Stimulated activated CD8-positive, alpha-beta memory T cell treated with anti-CD3 and anti-CD28 coated beads, Interleukin-7, amount 100 ng/mL, for 1 hour (primary cell): Measurements from ENCODE around the gene LIMS1.
"Not testable (repeated sequence)": the region's sequence is repeated elsewhere in the genome, so short reads cannot be mapped to it uniquely, and the experiment has no call there.

Experiments
- DNase-seq, 2 donors: peaks; one replicate each; pipeline ENCODE4 v3.0.0-alpha.2; 2020; ENCODE audit warnings: low read depth in 2 of 2

The LIMS1 gene

GRCh38 chr2:108586631-108587030, 52.4 kb downstream of the LIMS1 start:
- no peak for DNase-seq

GRCh38 chr2:108587621-108588020, 53.4 kb downstream of the LIMS1 start:
- DNase-seq, result no peak

DNA sequence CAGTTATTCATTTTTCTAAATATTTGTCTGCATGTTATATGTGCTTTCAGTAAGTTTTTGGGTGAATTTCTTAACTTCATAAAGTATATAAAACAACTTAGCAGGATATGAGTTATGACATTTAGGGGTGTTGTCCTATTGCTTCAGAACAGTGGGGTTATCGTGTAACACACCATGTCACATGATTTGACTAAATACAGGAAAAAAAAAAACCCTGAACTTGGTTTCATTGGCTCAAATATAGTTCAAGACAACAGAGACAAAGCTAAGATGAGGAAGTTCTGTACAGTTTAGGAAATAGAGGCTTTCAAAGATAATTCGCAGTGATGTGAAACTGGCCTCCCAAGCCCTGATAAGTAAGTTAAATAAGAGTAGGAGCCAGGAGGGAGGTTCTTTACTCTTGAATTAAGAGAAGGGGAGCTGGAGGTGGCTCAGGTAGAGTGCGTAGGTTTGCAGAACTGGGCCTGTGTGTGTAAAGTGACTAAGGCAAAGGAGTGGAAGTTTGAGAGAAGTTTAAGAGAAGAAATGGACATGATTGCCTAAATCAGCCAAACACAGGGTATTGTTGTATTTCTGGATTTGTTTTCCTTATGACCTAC, 53.9 kb downstream of the LIMS1 start:
- no peak for DNase-seq

- DNase-seq, result no peak
Measured at GRCh38 chr2:108589372-108589771, 55.1 kb downstream of the LIMS1 start.

DNA sequence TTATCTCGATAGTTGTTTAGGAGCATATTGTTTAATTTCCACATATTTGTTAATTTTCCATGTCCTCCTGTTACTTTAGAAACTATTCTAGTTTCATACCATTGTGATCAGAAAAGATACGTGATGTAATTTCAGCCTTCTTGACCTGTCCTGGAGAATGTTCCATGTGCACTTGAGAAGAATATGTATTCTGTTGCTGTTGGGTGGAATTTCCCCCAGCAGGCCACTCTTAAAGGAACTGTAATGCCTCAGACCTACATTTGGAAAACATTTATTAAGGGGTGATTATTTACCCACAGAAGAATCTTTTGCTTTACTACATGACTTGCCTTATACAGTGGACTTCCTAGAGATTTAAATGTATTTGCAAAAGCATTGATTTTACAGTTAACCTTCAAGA, 55.5 kb downstream of the LIMS1 start:
- no peak for DNase-seq

GRCh38 chr2:108591163-108591562, 56.9 kb downstream of the LIMS1 start:
- DNase-seq, result no peak

DNA sequence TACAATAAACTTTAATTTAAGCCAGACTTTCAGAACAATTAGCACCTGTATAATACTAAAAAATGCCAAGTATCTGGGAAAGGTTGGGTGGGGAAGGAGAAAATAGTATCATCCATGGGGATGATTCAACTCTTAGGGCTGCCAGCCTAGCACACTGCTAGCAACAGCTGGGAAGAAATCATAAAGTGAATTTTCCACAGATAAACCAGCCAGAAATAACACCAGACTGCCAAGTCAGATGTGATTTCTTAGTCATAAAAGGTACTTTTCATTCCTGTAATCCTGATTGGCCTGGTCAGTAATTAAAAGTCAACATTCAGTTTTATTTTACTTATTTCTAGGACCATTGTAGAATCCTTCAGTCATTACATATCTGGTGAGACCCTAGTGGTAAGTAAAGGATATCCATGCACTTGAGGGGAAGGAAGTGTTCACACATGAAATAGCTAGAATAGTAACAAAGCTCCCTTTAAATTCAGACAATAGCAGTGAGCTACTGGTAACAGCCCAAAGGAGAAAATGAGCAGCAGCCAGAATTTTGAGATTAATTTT, 59.4 kb downstream of the LIMS1 start:
- DNase-seq, result no peak

- no peak for DNase-seq
Measured at GRCh38 chr2:108594132-108594981, 60.1 kb downstream of the LIMS1 start.

GRCh38 chr2:108594982-108595464, 60.8 kb downstream of the LIMS1 start:
- DNase-seq, result no peak

GRCh38 chr2:108595771-108596170, 61.5 kb downstream of the LIMS1 start:
- not testable (repeated sequence) for DNase-seq

DNA sequence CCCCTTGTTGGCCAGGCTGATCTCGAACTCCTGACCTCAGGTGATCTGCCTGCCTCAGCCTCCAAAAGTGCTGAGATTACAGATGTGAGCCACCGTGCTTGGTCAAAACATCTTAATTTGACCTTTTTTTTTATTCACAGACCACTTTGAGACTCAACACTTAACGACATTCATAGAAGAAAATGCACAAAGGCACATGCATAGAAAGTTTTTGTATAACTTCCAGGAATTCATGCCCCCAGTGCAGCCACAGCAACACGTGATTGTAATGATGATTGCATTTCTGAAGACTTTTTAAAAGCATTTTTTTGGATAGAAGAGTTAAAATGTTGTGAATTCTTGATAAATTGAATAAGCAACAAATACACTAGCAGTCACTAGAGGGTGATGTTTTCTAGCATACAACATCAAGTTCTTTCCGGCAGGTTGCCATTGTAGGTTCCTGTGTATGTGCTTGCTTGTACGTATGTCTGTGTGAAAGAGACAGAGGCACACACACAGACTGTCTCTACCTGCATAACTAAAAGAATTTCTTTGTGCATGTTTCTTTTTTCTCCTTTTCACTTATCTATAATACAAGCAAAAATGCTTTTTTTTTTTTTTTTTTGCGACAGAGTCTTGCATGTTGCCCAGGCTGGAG, 63.0 kb downstream of the LIMS1 start:
- not testable (repeated sequence) for DNase-seq

DNA sequence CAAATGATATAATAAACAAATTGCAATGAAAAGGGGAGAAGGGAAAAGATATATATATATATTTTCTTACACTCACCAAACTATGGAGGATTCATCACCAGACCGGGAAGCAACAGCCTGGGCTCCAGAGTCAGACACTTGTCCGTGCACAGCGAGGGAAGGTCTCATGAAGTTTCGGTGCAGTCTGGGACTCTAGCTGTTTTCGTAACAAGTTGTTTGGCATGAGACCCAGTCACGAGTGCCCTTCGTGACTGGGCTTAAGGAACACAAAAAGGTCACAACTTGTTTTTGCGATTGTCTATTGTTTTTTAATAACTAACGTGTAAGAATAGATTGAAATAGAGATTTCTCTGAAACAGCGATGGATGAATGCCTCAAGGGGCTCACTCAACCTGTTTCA, 66.9 kb downstream of the LIMS1 start:
- not testable (repeated sequence) for DNase-seq

- no peak for DNase-seq
Measured at GRCh38 chr2:108602422-108602821, 68.2 kb downstream of the LIMS1 start.

DNA sequence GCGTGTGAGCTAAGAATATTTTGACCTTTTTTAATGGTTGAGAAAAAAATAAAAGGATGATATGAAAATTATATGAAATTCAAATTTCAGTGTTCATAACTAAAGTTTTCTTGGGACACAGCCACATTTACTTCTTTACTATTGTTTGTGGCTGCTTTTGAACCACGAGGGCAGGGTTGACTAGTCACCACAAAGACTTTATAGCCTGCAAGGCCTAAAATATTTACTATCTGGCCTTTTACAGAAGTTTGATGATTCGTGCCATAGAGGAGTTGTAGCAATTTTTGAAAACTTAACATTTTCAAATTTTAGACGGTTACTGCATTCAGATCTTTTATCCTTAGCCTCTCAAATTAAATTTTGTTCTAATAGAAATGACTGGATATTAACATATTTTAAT, 69.9 kb downstream of the LIMS1 start:
- DNase-seq, result no peak

DNA sequence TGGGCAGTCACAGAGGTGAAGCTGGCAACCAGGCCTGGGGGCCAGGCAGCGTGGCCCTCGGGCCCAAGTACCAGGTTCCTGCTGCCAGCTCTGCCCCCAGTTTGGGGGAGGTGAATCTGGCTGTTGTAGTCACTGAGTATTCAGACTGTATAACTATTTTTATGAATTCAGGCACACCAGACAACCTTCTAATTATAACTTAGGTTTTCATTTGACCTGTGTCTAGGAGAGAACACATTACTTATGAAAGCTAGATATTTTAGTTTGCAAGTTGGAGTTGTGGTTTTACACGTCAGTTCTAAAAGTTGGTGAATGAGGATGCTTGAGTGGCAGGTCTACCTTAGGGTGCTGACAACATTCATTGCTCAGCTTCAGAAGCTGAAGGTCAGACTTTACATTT, 71.7 kb downstream of the LIMS1 start:
- DNase-seq, result no peak

DNA sequence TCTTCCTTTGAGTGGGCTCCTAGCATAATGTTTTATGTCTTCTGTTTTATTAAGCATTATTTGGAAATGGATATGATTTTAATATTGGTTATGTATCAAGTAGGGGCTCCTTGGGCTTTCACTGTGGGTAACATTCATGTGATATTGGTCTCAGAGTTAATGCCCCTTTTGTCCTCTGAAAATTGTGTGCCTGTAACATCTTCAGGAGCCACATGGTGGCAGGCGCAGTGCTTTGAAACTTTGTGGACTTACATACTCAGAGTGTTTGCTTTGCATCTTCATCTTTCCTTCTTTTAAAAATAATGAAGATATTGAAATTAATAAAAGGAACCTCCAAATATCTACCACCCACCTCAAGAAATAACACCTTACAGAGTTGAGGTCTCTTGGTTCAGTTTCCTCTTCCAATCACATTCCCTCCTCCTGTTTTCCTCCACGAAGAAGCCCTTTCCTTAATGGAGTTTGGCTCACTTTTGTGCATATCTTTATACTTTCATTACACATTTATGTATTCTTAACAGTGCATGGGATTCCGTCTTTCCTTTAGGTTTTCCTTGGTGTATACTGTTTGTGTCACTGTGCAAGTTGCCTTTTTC, 73.5 kb downstream of the LIMS1 start:
- DNase-seq, result no peak

DNA sequence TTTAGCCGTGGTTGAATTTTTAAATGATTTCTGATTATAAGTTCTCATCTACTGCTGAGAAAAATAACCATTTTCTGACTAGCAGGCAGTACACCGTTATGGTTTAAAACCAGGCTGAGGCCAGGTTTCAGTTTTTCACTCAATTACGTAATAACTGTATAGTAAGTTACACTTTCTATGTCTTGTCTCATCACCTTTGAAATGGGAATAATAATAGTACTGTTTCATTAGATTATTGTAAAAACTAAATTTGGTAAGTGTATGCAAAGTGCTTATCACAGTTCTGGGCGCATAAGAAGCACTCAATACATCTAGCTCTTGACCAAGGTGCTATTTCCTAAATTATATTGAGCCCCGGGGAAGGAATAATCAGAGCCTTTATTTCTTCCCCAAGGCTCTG, 76.8 kb downstream of the LIMS1 start:
- no peak for DNase-seq

DNA sequence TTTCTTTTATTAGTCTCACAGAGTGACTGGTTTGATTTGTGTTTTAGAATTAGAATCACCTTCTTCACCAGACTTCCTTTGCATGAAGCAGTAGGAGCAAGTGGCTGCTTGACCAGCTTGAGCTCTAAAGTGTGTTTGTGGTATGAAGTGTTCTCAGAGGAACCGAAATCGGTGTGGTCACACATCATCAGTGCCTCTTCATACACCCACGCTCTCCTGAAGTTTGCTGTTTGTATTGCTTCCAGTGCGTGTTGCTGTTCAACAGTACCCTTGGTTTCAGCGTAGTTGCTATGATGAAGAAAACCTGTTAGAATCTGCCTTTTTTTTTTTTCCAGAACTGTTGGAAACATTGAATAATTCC, 77.9 kb downstream of the LIMS1 start:
- no peak for DNase-seq

DNA sequence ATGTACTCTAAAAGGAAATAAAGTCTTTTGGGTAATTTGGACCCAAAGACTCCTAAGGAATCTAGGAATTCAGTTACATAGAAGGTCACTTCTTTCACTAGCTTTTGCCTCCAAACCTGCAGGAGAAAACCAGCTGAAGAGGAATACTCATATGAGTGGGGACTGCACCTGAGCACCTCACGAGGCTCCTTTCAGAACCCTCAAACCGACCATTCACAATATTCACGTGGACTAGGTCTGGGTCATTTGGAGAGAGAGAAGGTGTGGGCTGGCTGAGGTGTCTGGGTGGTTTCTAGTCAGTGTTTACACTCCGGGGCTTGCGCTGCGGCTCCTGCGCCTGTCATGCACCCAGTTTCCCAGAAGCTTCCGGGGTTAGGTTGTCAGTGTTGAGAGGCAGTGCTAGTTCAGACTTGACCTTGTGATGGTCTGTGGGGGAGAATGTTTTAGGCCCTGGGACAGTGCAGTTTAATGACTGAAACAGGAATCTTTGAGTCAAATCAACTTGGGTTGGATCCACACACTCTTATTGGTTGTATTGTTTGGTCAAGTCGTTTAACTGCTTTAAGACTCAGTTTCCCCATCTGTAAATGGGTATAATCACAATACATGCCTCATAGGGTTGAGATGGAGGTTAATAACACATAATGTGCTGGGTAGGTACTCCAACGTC, 78.4 kb downstream of the LIMS1 start:
- DNase-seq, result peak in 1 of 2 donors; percentile 4

- DNase-seq, result no peak
Measured at GRCh38 chr2:108613261-108614042, 79.2 kb downstream of the LIMS1 start.

GRCh38 chr2:108614043-108614545, 79.8 kb downstream of the LIMS1 start:
- no peak for DNase-seq
